T-helper 1 cell treated with Interleukin-12 subunit alpha and Interleukin-12 subunit beta and Interleukin-4 antibody, amounts not matched to agents 30 μg/mL and 1 μg/mL, for 36 hours (primary cell): ENCODE measurements around the gene RELA.
A peak's percentile ranks its signal among the peaks of the same experiment; 100 is the strongest.
"Not testable (repeated sequence)": the region's sequence is repeated elsewhere in the genome, so short reads cannot be mapped to it uniquely, and the experiment has no call there.

Experiments
- H3K27ac Mint-ChIP-seq: one replicate; pipeline ENCODE4 v1.8.0; 2021; ENCODE audit warnings: mild to moderate bottlenecking, mixed read lengths
- H3K27me3 Mint-ChIP-seq: one replicate; pipeline ENCODE4 v1.8.0; 2021; ENCODE audit warnings: low read depth, mixed read lengths
- H3K36me3 Mint-ChIP-seq: one replicate; pipeline ENCODE4 v1.8.0; 2021; ENCODE audit warnings: low read depth, mixed read lengths
- H3K4me1 Mint-ChIP-seq: one replicate; pipeline ENCODE4 v1.8.0; 2021; ENCODE audit warnings: low read depth, mixed read lengths
- H3K4me3 Mint-ChIP-seq: one replicate; pipeline ENCODE4 v1.8.0; 2021; ENCODE audit warnings: mild to moderate bottlenecking, moderate library complexity, mixed read lengths
- H3K9me3 Mint-ChIP-seq: one replicate; pipeline ENCODE4 v1.8.0; 2021; ENCODE audit warnings: mixed read lengths

Gene RELA

DNA sequence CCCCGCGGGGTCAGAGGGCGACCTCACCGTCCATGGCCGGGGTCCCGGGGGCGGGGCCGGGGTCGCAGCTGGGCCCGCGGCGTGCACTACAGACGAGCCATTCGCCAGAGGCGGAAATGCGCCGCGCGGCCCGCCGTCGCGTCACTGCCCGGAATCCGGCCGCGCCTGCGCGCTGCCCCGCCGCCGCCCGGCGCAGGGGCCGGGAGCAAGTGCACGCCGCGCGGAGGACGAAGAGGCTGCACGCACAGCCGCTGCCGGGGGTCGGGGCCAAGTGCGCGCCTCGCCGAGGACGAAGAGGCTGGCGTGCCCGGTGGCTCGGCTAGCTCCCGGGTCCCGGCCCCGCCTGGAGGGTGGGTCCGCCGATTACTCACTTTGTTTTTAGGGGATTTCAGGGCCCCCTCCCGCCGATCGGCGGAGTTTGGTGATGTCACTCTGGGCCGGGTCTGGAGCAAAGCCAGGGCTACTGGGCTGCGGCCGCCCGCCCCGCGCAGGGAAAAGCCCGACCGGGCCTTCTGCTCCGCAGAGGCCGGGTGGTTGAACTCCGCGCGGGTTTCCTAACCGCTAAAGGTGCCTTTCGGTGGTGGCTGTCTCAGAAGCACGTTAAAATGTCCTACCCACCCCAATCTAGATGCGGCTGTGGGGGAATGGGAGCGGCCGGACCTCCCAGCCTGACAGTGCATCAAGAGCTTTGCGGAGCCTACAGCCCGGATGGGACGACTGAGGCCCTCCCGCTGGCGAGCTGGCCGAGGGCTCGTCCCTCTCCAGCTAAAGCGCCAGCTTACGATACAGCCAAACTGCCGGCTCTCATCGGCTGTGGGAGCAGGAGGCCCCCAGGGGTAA is at the start of gene RELA:
Gene RELA, minus strand, starts transcription at position 118 of the 840 bp plus-strand sequence. Its CDS starts 84 bp downstream, at position 34.
- Mint-ChIP-seq H3K36me3 (peaks cover 27% of the 10 kb centered on the region), H3K9me3 (no peaks in the 10 kb centered on the region), H3K4me1 (peaks cover 21% of the 10 kb centered on the region), H3K4me3 (peak within 1 kb of the TSS; percentile 86), H3K27ac (peak within 1 kb of the TSS; percentile 90), H3K27me3 (no peaks in the 10 kb centered on the region)

DNA sequence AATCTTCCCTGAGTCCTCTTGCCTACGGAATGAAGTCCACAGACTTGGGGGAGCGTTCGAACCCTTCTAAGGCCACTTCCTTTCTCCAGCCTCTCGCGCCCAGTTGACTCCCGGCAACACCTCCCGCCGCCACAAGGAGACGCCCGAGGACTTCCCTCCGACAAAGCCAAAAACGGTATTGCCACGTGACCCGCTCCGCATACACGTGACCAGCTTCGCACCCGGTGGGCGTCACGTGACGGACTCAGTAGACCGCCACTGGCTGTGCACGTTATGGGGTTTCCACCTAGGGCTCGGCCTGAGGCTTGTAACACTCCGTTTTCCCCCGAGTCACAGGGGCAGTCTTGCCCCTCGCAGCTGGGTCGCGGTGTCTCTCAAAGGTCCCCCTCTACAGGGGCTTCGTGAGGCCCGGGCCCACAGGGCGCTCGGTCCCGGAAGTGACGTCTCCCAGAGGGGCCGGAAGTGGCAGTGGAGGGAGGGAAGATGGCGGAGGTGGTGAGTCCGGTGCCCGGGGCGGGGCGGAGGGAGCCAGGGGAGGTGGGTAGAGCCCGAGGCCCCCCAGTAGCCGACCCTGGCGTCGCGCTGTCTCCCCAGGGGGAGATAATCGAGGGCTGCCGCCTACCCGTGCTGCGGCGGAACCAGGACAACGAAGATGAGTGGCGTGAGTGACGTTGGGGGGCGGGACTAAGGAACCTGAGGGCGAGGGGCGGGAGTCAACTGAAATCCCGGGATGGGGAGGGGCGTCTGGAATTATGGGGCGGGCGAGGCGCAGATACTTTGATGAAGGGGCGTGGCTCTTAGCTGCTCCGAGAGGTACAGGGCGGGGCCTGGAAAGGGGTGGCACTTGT is 49.3 kb upstream of the RELA start, which contains the start of gene KAT5:
Gene KAT5, plus strand, starts transcription at position 468 of the 848 bp plus-strand sequence. Its CDS starts 16 bp downstream, at position 484.
- peaks cover 28% of the 10 kb centered on the region for H3K4me1 Mint-ChIP-seq
- peak within 1 kb of the TSS; percentile 99 for H3K27ac Mint-ChIP-seq
- H3K36me3 Mint-ChIP-seq: peaks cover 28% of the 10 kb centered on the region
- H3K9me3 Mint-ChIP-seq: no peaks in the 10 kb centered on the region
- H3K4me3 Mint-ChIP-seq: peak within 1 kb of the TSS; percentile 96
- no peaks in the 10 kb centered on the region for H3K27me3 Mint-ChIP-seq

DNA sequence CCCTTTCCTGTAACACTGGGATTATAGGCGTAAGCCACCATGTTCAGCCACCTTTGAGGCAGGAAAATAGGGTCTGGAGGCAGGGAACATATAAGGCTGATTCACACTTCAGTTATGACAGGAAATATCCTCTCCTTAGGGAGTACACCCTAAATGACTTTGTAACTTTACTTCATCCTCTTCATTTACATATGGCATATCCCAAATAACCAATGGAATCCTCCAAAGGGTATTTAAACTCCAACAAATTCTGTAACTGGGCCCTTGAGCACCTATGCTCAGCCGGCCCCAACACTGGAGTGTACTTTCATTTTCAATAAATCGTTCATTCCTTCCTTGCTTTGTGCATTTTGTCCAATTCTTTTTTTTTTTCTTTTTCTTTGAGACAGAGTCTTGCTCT is 47.7 kb upstream of the RELA start:
- Mint-ChIP-seq H3K9me3 (no peaks in the 10 kb centered on the region), H3K36me3 (peaks cover 22% of the 10 kb centered on the region), H3K4me3 (no peak overlapping the region), H3K27me3 (no peaks in the 10 kb centered on the region), H3K4me1 (peaks cover 34% of the 10 kb centered on the region), H3K27ac (no peak overlapping the region)

DNA sequence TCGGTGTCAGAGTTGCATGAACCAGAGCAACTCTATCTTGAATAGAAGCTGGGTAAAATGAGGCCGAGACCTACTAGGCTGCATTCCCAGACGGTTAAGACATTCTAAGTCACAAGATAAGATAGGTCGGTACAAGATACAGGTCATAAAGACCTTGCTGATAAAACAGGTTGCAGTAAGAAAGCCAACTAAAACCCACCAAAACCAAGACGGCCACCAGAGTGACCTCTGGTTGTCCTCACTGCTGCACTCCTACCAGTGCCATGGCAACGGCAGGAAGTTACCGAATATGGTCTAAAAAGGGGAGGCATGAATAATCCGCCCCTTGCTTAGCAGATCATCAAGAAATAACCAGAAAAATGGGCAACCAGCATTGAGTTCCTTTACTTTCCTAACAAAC is 46.9 kb upstream of the RELA start:
- Mint-ChIP-seq H3K4me3 (no peak overlapping the region), H3K4me1 (peaks cover 29% of the 10 kb centered on the region), H3K27me3 (no peaks in the 10 kb centered on the region), H3K27ac (no peak overlapping the region), H3K9me3 (no peaks in the 10 kb centered on the region), H3K36me3 (peaks cover 15% of the 10 kb centered on the region)

DNA sequence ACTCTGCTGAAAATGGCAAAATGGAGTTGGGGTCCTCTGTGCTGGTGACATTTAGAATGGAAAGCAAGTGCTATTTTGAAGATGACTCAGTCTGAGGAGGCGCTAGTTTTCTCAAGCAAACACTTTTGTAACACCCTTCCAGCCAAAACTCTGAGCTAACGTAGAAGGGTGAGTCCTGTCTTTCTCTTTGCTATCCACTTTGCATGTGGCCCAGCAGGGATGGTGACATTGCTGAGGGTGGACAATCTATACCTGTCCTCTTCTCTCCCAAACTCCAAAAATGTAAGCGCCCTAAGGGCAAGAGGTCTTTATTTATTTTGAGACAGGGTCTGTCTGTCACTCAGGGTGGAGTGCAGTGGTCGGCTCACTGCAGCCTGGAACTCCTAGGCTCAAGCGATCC is 45.7 kb upstream of the RELA start:
- Mint-ChIP-seq H3K27me3 (peaks cover 4% of the 10 kb centered on the region), H3K4me3 (no peak overlapping the region), H3K4me1 (peaks cover 21% of the 10 kb centered on the region), H3K27ac (no peak overlapping the region), H3K36me3 (peaks cover 6% of the 10 kb centered on the region), H3K9me3 (no peaks in the 10 kb centered on the region)

DNA sequence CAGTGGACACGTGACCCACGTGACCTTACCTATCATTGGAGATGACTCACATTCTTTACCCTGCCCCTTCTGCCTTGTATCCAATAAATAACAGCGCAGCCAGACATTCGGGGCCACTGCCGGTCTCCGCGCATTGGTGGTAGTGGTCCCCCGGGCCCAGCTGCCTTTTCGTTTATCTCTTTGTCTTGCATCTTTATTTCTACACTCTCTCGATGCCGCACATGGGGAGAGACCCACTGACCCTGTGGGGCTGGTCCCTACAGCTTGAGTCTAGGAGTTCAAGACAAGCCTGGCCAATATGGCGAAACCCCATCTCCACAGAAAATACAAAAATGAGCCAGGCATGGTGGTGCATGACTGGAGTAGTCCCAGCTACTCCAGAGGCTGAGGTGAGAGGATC is 44.3 kb upstream of the RELA start:
- not testable (repeated sequence) for H3K27ac Mint-ChIP-seq, H3K36me3 Mint-ChIP-seq, H3K27me3 Mint-ChIP-seq, H3K9me3 Mint-ChIP-seq, H3K4me3 Mint-ChIP-seq
- peaks cover 17% of the 10 kb centered on the region for H3K4me1 Mint-ChIP-seq

DNA sequence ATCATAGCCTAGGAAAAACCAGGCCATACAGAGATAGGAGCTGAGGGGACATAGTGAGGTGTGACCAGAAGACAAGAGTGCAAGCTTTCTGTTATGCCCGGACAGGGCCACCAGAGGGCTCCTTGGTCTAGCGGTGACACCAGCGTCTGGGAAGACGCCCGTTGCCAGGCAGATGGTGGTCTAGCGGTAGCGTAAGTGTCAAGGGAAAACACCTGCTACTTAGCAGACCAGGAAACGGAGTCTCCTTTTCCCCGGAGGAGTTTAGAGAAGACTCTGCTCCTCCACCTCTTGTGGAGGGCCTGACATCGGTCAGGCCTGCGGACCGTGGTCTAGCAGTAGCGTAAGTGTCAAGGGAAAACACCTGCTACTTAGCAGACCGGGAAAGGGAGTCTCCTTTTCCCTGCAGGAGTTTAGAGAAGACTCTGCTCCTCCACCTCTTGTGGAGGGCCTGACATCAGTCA is 43.6 kb upstream of the RELA start:
- not testable (repeated sequence) for H3K27ac Mint-ChIP-seq, H3K4me3 Mint-ChIP-seq, H3K9me3 Mint-ChIP-seq, H3K27me3 Mint-ChIP-seq, H3K36me3 Mint-ChIP-seq
- H3K4me1 Mint-ChIP-seq: peaks cover 16% of the 10 kb centered on the region

DNA sequence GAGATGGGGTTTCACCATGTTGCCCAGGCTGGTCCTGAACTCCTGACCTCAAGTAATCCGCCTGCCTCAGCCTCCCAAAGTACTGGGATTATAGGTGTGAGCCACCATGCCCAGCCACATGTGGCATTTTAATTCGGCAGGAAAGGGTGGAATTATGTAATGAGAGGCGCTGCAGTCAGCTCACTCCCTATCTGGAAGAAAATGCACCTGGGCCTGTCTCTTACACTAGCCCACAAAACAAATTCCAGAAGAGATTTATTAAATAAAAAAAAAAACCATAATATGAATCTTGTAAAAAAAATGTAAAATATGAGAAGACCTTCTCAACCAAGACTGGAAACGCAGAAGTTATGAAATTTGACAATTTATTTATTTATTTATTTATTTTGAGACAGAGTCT is 41.1 kb upstream of the RELA start:
- no peaks in the 10 kb centered on the region for H3K9me3 Mint-ChIP-seq
- no peaks in the 10 kb centered on the region for H3K36me3 Mint-ChIP-seq
- peaks cover 9% of the 10 kb centered on the region for H3K4me1 Mint-ChIP-seq
- H3K4me3 Mint-ChIP-seq: no peak overlapping the region
- peaks cover 24% of the 10 kb centered on the region for H3K27me3 Mint-ChIP-seq
- H3K27ac Mint-ChIP-seq: no peak overlapping the region

DNA sequence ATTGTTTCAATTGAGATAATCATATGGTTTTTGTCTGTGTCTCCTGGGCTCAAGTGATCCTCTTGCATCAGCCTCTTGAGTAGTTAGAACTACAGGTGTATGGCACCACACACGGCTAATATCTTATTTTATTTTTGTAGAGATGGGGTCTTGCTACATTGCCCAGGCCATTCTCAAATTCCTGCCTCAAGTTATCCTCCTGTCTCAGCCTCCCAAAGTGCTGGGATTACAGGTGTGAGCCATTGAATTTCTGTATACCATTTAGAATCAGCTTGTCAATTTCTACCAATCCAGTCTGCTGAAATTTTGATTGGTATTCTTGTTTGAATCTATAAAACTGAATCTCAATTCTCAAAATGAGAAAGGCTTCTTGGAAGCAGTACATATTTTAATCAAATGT is 39.0 kb upstream of the RELA start:
- Mint-ChIP-seq H3K4me1 (peaks cover 4% of the 10 kb centered on the region), H3K9me3 (no peaks in the 10 kb centered on the region), H3K36me3 (no peaks in the 10 kb centered on the region), H3K4me3 (no peak overlapping the region), H3K27me3 (peaks cover 30% of the 10 kb centered on the region), H3K27ac (no peak overlapping the region)

DNA sequence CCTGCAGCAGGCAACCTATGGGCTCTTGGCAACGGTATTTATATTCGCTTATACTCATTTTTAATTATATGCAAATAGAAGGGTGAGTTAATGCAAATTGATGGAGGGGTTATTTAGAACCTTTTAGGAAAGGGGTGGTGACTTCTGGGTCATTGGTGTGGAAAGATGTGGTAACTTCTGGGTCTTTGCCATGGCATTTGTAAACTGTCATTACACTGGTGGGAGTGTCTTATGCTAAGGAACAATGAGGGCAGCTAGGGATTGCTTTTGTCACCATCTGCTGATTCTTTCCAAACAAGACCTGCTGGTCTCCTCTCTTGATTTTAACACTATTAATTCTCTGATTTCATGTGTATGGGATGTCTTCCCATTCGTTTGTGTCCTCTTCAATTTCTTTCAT is 37.7 kb upstream of the RELA start:
- H3K36me3 Mint-ChIP-seq: no peaks in the 10 kb centered on the region
- peaks cover 31% of the 10 kb centered on the region for H3K27me3 Mint-ChIP-seq
- H3K27ac Mint-ChIP-seq: no peak overlapping the region
- no peaks in the 10 kb centered on the region for H3K4me1 Mint-ChIP-seq
- H3K4me3 Mint-ChIP-seq: no peak overlapping the region
- no peaks in the 10 kb centered on the region for H3K9me3 Mint-ChIP-seq

DNA sequence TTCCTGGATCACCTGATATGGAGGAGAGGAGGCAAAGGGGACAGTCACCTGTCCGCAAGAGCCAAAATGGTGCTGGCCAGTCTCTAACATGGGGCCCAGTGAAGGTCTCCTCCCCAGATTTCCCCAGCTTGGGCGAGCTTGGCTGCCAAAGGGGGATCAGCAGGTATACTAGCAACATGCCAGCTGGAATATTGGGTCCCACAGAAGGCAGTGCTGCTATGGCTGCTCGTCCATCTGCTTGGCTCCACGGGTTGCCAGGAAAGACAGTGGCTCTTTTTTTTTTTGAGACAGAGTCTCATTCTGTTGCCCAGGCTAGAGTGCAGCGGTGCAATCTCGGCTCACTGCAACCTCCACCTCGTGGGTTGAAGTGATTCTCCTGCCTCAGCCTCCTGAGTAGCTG is 36.6 kb upstream of the RELA start:
- Mint-ChIP-seq H3K4me3 (no peak overlapping the region), H3K36me3 (no peaks in the 10 kb centered on the region), H3K27ac (no peak overlapping the region), H3K4me1 (no peaks in the 10 kb centered on the region), H3K27me3 (peaks cover 32% of the 10 kb centered on the region), H3K9me3 (no peaks in the 10 kb centered on the region)

DNA sequence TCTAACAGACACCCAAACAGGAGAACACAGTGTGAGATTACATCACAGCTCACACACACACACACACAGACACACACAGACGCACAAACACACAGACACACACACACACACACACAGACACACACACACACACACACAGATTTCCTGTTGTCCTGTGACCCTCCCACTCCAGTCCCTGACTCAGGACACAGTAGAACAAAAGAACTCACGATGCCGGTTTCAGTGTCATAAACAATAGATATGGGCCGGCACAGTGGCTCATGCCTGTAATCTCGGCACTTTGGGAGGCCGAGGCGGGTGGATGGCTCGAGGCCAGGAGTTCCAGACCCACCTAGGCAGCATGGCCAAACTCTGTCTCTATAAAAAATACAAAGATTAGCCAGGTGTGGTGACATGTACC is 35.5 kb upstream of the RELA start:
- Mint-ChIP-seq H3K4me1 (no peaks in the 10 kb centered on the region), H3K27ac (no peak overlapping the region), H3K4me3 (no peak overlapping the region), H3K36me3 (no peaks in the 10 kb centered on the region), H3K9me3 (no peaks in the 10 kb centered on the region), H3K27me3 (peaks cover 33% of the 10 kb centered on the region)

DNA sequence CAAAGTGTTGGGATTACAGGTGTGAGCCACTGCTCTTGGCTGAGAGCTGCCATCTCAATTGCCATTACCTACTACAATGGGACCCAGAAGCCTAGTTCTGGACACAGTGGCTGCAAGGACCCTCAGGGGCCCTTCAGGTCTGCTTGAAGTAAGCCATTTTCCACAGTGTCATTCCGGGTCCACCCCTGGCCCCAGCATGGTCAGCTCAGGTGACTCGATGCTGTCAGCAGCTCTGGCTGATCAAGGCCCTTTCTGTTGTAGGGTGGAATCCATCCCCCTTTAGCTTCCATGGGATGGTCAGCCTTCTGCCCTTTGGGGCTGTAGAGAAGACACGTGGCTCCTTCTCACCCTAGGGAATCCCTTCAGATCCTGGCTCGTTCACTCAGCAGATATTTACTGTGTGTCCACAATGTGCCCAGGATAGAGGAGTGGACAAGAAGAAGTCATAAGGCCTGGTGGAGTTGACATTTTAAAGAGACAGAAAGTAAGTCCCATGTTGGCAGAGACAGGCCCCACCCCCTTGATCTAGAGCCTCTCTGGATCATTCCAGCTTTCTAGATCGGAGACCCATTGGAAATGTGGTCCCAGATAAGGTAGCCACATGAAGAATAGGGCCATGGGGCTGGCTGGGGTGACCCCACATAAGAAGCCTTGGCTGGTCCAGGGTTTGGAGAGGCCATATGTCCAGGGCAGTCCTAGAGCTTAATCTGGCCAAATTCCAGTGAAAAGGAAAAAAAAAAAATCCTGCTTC is 34.3 kb upstream of the RELA start:
- H3K27me3 Mint-ChIP-seq: peaks cover 32% of the 10 kb centered on the region
- no peak overlapping the region for H3K27ac Mint-ChIP-seq
- H3K4me3 Mint-ChIP-seq: no peak overlapping the region
- no peaks in the 10 kb centered on the region for H3K9me3 Mint-ChIP-seq
- no peaks in the 10 kb centered on the region for H3K36me3 Mint-ChIP-seq
- no peaks in the 10 kb centered on the region for H3K4me1 Mint-ChIP-seq

DNA sequence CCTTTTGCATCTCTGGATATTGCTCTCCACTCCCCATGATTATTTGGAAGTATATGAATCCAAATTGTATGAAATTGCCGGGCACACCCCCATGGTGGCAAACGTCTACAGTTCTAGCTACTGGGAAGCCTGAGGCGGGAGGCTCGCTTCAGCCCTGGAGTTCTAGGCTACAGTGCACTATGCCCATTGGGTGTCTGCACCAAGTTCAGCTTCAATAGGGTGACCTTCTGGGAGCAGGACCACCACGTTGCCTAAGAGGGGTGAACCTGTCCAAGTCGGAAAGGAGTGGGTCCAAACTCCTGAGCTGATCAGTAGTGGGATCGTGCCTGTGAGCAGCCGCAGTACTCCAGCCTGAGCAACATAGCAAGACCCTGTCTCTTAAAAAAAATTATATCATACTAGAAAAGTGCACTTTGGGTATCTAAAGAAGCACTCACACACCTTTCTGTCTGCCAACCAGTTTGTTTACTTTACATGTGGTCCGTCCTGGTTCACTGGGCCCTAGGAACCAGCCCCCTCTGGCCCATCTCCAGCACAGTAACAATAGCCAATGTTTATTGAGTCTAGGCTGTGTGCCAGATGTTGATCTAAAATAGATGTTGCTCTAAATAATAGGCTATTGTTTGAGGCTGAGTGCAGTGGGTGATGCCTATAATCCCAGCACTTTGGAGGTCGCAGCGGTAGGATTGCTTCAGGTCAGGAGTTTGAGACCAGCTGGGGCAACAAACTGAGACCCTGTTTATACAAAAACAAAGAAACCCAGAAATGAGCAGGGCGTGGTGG is 32.9 kb upstream of the RELA start:
- H3K4me3 Mint-ChIP-seq: no peak overlapping the region
- no peaks in the 10 kb centered on the region for H3K9me3 Mint-ChIP-seq
- H3K4me1 Mint-ChIP-seq: no peaks in the 10 kb centered on the region
- no peaks in the 10 kb centered on the region for H3K36me3 Mint-ChIP-seq
- H3K27ac Mint-ChIP-seq: no peak overlapping the region
- peaks cover 24% of the 10 kb centered on the region for H3K27me3 Mint-ChIP-seq
